ENCODE data around the gene COL4A5. TPM values are rescaled to one million over a fixed set of nuclear protein-coding genes. Genes with fewer than 3 reads are reported as not detected.

Gene COL4A5
- total RNA-seq, 2 experiments from 2014 or later: not detected

DNA sequence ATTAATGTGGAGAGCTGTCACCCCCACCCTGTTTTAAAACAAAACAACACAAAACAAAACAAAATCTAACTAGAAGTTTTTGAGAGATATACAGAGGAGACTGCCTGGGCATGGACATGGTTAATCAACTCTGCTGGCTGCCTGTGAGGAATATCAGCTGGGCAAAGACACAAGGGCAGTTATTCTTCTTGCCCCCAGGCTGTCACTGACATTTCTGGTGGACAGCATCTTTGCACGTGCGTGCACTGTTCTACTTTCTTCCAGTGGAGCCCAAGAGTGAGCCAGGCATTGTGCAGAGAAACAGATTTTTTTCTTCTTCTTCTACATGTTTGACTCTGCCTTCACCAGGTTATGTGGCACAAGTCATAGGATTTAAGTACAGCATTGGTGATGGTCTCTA lies 282.9 kb downstream of the COL4A5 start:
- ChIA-PET CTCF (no interaction called here), POLR2A (no interaction called here)
- H3K9me3 Mint-ChIP-seq: no peaks in the 10 kb centered on the region
- H3K36me3 Mint-ChIP-seq (ENCODE audit: low read depth): no peaks in the 10 kb centered on the region
- H3K4me1 Mint-ChIP-seq: no peaks in the 10 kb centered on the region
- no peak overlapping the region for H3K4me3 Mint-ChIP-seq
- H3K27me3 Mint-ChIP-seq: no peaks in the 10 kb centered on the region
- no peak overlapping the region for H3K27ac Mint-ChIP-seq
- no peak for DNase-seq

DNA sequence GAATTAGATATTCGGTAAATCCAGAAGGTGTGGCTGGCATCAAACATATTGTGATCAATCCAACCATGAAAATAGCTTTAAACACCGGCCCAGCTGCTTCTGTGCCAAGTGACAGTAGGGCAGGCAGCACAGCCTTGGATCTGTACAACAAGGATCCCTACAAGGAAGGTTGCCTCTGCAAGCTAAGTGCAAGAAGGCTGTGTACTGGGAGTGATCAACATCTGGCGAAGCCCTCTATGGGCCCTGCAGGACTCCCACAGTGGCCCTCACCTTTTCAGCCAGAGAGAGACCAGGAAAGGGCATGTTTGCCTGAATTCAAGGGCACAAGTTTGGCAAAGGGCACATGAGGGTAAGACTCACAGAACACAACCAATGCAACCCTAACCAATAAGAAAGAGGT lies 287.1 kb downstream of the COL4A5 start:
- Mint-ChIP-seq H3K27me3 (peaks cover 11% of the 10 kb centered on the region), H3K27ac (no peak overlapping the region), H3K4me3 (no peak overlapping the region), H3K4me1 (no peaks in the 10 kb centered on the region), H3K36me3 (ENCODE audit: low read depth) (no peaks in the 10 kb centered on the region), H3K9me3 (no peaks in the 10 kb centered on the region)
- ChIA-PET CTCF (interaction anchor here (1.1 kb wide), 1 partner anchor 10 kb away, joined by 3 read pairs; no protein-coding TSS in a partner anchor), POLR2A (no interaction called here)
- DNase-seq: no peak

DNA sequence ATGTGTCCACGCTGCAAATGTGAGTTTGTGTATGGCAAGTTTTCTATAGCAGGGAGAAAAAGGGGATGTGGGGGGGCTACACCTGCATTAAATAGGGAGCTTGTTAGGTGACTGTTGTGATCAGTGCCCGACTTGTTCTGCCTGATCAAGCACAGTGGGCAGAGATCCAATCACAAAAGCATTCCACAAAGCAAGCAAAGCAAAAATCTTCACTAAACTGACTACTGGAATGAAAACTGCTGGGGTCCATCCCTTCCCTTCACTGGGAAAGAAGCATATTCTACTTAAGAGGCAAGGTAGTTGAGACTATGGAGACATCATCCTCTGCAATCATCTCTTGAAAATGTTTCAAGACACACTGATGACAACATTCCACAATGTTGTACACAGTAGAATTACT lies 291.5 kb downstream of the COL4A5 start:
- Mint-ChIP-seq H3K27me3 (peaks cover 41% of the 10 kb centered on the region), H3K9me3 (no peaks in the 10 kb centered on the region), H3K27ac (no peak overlapping the region), H3K4me3 (no peak overlapping the region), H3K4me1 (no peaks in the 10 kb centered on the region), H3K36me3 (ENCODE audit: low read depth) (no peaks in the 10 kb centered on the region)
- ChIA-PET CTCF (no interaction called here), POLR2A (no interaction called here)
- DNase-seq: no peak

DNA sequence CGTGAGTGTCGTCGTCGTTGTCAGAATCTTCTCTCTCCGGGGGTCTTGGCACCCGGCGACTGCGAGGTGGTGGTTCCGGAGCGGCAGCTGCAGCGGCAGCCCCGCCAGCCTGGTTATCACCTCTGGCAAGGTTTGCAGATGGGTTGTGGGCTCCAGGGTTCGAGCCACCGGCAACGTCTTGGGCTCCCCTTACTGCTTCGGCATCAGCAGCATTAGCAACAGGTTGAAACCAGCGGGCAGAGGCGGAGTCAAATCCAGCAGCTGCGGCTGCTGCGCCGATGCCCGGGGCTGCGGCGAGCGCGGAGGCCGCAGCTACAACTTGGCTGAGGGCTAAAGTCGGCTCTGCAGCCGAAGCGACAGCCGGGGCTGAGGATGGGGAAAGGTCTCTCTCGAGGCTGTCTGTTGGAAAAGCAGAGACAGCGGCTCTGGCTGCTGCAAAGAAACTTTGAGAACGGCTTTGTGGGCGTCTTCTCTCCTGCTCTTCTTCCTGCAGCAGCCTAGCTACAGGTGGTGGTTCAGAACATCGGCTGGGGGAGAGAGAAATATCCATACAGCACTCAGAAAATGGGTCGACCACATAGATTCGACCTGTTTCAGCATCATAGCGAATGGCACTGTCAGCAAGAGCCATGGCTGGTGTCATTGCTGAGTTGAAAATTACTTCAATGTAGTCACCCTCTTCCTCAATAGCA lies 293.1 kb downstream of the COL4A5 start:
- no peaks in the 10 kb centered on the region for H3K9me3 Mint-ChIP-seq
- no peak overlapping the region for H3K4me3 Mint-ChIP-seq
- H3K36me3 Mint-ChIP-seq (ENCODE audit: low read depth): no peaks in the 10 kb centered on the region
- POLR2A ChIA-PET: no interaction called here
- no peak for DNase-seq
- H3K27ac Mint-ChIP-seq: no peak overlapping the region
- CTCF ChIA-PET: no interaction called here
- H3K27me3 Mint-ChIP-seq: peaks cover 50% of the 10 kb centered on the region
- no peaks in the 10 kb centered on the region for H3K4me1 Mint-ChIP-seq

DNA sequence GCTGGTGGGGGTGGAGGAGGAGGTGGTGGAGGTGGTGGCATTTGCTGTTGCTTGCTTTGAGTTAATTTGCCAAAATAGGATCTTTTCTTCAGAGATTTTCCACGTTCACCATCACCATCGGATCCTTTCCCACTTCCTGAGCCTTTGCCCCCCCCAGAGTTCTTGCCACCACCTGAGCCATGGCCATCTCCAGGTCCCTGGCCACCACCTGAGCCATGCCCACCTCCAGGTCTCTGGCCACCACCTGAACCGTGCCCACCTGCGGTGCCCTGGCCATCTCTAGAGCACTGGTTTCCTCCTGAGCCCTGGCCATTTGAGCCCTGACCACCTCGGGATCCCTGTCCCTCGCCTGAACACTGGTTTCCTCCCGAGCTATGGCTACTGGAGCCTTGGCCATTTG lies 294.8 kb downstream of the COL4A5 start:
- CTCF ChIA-PET: no interaction called here

DNA sequence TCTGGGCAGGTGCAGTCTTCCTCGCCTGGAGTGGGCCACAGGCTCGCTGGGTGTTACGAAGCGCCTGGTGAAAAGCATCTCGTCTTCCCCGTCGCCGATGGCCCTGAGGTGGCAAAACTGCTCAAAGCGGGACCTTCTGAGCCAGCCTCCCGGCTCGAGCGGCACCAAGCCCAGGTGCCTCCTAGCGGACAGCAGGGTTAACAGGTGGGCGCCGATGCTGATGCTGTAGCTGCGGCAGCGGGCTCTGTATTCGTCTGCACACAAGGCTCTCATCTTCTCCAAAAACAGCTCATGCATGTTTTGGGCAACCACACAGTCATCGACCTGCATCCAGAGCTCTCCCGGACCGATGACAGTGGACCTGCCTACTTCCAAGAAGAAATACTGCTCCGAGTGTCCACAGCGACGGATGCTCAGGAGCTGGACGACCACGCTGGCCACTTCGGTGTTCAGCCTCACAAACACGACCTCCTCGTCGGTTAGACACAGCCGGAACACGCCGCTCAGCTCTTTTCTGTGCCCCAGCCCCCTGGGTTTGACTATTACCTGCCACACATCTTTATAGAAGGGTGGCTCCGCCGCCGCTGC lies 295.5 kb downstream of the COL4A5 start:
- ChIA-PET CTCF (no interaction called here), POLR2A (no interaction called here)
- H3K36me3 Mint-ChIP-seq (ENCODE audit: low read depth): no peaks in the 10 kb centered on the region
- H3K27me3 Mint-ChIP-seq: peaks cover 50% of the 10 kb centered on the region
- H3K4me1 Mint-ChIP-seq: no peaks in the 10 kb centered on the region
- H3K9me3 Mint-ChIP-seq: no peaks in the 10 kb centered on the region
- no peak for DNase-seq
- H3K27ac Mint-ChIP-seq: no peak overlapping the region
- no peak overlapping the region for H3K4me3 Mint-ChIP-seq

More for the DNA sequence above, 294.8 kb downstream of the COL4A5 start:
- H3K9me3 Mint-ChIP-seq: no peaks in the 10 kb centered on the region
- peaks cover 50% of the 10 kb centered on the region for H3K27me3 Mint-ChIP-seq
- no peak overlapping the region for H3K4me3 Mint-ChIP-seq
- POLR2A ChIA-PET: no interaction called here
- H3K4me1 Mint-ChIP-seq: no peaks in the 10 kb centered on the region
- H3K36me3 Mint-ChIP-seq (ENCODE audit: low read depth): no peaks in the 10 kb centered on the region
- H3K27ac Mint-ChIP-seq: no peak overlapping the region
- no peak for DNase-seq

DNA sequence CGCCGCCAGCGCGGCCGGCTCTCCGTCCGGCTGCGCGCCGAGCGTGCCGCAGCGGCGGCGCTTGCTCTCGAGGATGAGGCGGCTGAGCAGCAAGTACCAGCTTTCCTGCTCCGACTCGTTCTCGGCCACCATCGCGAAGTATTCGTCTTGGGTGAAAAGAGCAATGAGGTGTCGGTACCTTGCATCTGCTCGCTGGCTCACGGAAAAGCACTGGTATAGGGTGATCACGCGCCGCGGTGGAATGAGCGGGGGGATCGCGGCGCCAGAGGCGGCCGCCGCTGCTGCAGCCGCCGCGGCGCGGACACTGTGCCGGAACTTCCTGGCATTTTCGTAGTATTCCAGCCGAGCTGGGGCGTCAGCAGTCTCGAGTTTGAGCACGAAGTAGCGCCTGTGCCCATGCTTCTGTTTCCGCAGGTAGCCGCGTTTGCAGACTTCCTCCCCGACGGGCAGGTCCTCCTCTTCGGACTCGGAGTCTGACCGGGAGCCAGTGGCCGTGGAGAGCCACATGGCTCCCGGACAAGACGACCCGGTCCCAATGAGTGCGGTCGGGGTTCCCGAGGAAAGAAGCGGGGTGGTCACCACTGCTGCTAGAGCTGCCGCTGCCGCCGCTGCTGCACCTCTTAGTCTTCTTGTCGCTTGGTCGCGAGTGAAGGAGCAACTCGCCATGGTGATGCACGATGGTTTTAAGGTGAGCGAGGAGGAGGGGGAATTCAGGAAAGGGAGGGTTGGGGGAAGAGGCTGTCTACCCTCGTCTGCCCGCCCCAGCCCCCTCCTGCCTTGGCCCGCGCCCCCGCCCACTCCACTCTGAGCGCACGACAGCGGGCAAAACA lies 296.3 kb downstream of the COL4A5 start:
- no peak overlapping the region for H3K4me3 Mint-ChIP-seq
- no peaks in the 10 kb centered on the region for H3K36me3 Mint-ChIP-seq (ENCODE audit: low read depth)
- no peaks in the 10 kb centered on the region for H3K9me3 Mint-ChIP-seq
- POLR2A ChIA-PET: no interaction called here
- H3K27ac Mint-ChIP-seq: no peak overlapping the region
- H3K27me3 Mint-ChIP-seq: peaks cover 48% of the 10 kb centered on the region
- CTCF ChIA-PET: no interaction called here
- H3K4me1 Mint-ChIP-seq: no peaks in the 10 kb centered on the region
- no peak for DNase-seq

DNA sequence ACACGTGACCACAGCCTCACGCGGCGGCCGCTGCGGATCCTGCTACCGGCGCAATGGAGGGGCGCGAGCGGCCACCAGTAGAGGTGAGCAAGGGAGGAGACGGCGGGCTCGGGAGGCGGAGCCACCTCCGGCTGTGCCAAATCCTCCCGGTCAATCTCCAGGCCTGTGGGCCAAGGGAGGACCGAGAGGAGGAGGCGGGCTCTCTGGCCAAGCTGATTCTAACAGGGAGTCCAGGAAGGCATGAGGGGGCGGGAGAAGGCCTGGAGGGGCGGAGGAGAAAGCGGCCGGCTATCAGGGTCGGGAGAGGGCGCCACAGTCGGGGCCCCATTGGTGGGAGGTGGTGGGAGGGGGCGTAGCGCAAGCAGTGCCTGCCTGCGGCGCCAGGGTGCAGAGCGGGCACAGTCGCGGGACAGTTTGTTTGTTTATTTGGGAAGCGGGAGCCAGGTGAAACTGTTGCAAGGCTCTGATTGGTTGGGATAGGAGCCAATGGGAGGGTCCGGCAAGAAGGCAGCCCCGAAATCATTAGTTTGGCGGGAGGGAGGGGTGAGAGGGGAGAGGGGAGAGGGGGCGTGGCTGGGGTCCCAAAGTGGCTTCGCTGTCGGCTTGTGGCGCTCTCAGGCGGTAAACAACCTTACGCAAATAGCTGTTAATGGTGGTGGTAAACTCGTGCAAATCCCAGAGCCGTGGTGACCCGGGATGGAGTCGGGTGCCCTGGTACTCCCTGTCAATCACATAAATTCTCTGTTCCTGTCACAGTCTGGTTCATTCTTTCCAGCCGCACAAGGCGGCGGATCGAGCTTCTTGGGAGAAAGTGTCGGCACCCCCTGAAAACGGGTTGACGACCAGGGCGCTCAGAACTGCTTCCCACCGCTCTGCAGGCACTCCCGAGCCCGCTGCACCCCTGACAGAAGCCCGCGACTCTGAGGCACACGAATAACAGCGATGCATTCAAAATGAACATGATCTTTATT lies 297.2 kb downstream of the COL4A5 start, which contains the start of gene IRS4:
Gene IRS4, minus strand, starts transcription at position 55 of the 971 bp plus-strand sequence.
- DNase-seq: no peak
- Mint-ChIP-seq H3K4me1 (no peaks in the 10 kb centered on the region), H3K4me3 (no peak within 1 kb of the TSS), H3K36me3 (ENCODE audit: low read depth) (no peaks in the 10 kb centered on the region), H3K27ac (no peak within 1 kb of the TSS), H3K9me3 (no peaks in the 10 kb centered on the region), H3K27me3 (peaks cover 41% of the 10 kb centered on the region)
- ChIA-PET CTCF (interaction anchor here (0.5 kb wide), 1 partner anchor 398 kb away, joined by 3 read pairs; no protein-coding TSS in a partner anchor), POLR2A (no interaction called here)

DNA sequence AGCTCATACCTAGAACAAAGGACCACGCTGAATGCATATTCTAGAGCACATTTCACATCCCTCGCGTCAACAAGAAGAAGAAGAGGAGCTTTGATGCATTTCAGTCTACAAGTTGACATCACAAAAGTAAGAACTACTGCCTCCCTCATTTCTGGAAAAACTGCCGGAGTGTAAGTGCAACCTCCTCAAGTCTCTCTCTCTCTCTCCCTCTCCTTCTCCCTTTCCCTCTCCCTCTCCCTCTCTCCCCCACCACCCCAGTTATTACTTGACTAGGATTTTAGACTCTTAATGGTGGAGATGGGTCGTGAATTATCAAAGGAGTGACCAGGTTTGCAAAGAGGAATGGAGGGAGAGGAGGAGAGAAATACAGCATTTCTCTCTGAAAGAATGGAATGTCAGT lies 298.1 kb downstream of the COL4A5 start:
- POLR2A ChIA-PET: no interaction called here
- no peaks in the 10 kb centered on the region for H3K9me3 Mint-ChIP-seq
- CTCF ChIA-PET: interaction anchor here (0.5 kb wide), 1 partner anchor 397 kb away, joined by 3 read pairs; no protein-coding TSS in a partner anchor
- peaks cover 31% of the 10 kb centered on the region for H3K27me3 Mint-ChIP-seq
- H3K4me3 Mint-ChIP-seq: no peak overlapping the region
- H3K27ac Mint-ChIP-seq: no peak overlapping the region
- DNase-seq: no peak
- no peaks in the 10 kb centered on the region for H3K36me3 Mint-ChIP-seq (ENCODE audit: low read depth)
- no peaks in the 10 kb centered on the region for H3K4me1 Mint-ChIP-seq

DNA sequence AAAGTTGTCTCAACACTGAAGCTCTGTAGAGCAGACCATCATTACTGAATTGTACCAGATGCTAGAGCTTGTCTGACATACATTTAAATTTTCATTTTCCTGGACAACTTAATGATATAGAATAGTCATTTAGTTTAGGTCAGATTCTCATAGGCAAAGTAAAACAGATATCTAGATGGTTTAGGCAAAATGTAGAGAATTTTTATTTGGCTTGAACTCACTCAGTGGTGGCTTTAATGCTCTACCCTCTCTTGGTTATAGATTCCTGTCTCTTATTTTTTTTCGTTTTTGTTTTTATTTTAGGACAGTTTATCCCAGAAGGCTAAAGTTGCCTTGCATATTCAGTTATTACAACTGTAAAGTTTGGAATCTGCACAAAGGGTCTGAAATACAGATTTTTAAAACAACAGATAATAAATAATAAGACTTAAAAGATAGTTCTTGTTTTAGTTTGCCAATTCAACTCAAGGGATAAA lies 300.7 kb downstream of the COL4A5 start:
- Mint-ChIP-seq H3K9me3 (no peaks in the 10 kb centered on the region), H3K4me3 (no peak overlapping the region), H3K36me3 (ENCODE audit: low read depth) (no peaks in the 10 kb centered on the region), H3K27me3 (peaks cover 14% of the 10 kb centered on the region), H3K4me1 (no peaks in the 10 kb centered on the region), H3K27ac (no peak overlapping the region)
- POLR2A ChIA-PET: no interaction called here
- no peak for DNase-seq
- CTCF ChIA-PET: interaction anchor here (0.6 kb wide), 1 partner anchor 440 kb away, joined by 3 read pairs; no protein-coding TSS in a partner anchor
